AG04449 (cell line): ENCODE data around the gene NCOA3.

Source experiments
- CTCF ChIA-PET: fragments of 350-600 bp; formaldehyde crosslinking; extraction: SDS; loops from one replicate; lab custom pipeline; 2021; ENCODE audit warnings: antibody characterized with exemption; lab: Yijun Ruan, JAX
- POLR2A ChIA-PET: fragments of 400-600, 350-600 bp; formaldehyde crosslinking; extraction: SDS; loops from one replicate; lab custom pipeline; 2020; ENCODE audit warnings: antibody characterized with exemption, inconsistent platforms; lab: Yijun Ruan, JAX
- DNase-seq: peaks from one replicate; pipeline ENCODE4 v3.0.0-alpha.2; 2010; ENCODE audit warnings: low read depth, low spot score
- H3K4me3 ChIP-seq: 2 replicates; pipeline ENCODE4 v1.5.1; 2011; ENCODE audit warnings: low read depth, mild to moderate bottlenecking, control low read depth, low read length
- TF ChIP-seq, protein P1 (sequence below): IDR thresholded peaks from one replicate; pipeline ENCODE4 v1.5.1; 2011; ENCODE audit warnings: mild to moderate bottlenecking, moderate library complexity, low read length, control low read depth, inconsistent platforms; ENCODE audit not compliant: insufficient read depth; ENCODE audit errors: missing control alignments

The NCOA3 gene

DNA sequence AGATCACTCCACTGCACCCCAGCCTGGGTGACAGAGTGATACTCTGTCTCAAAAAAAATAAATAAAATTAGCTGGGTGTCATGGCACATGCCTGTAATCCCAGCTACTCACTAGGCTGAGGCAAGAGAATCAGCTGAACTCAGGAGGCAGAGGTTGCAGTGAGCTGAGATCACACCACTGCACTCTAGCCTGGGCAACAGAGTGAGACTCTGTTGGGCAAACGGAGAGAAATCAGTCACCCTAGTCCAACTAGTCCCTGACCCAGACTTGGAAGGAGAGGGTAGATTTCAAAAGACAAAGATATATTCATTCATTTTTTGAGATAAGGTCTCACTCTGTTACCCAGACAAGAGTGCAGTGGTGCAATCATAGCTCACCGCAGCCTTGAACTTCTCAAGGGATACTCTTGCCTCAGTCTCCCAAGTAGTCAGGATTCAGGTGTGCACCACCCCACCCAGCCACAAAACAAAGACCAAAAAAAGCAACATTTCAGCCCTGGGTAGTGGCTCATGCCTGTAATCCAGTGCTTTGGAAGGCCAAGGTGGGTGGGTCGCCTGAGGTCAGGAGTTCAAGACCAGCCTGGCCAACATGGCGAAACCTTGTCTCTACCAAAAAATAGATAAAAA lies 26.2 kb upstream of the NCOA3 start:
- TF ChIP-seq, protein P1, sequence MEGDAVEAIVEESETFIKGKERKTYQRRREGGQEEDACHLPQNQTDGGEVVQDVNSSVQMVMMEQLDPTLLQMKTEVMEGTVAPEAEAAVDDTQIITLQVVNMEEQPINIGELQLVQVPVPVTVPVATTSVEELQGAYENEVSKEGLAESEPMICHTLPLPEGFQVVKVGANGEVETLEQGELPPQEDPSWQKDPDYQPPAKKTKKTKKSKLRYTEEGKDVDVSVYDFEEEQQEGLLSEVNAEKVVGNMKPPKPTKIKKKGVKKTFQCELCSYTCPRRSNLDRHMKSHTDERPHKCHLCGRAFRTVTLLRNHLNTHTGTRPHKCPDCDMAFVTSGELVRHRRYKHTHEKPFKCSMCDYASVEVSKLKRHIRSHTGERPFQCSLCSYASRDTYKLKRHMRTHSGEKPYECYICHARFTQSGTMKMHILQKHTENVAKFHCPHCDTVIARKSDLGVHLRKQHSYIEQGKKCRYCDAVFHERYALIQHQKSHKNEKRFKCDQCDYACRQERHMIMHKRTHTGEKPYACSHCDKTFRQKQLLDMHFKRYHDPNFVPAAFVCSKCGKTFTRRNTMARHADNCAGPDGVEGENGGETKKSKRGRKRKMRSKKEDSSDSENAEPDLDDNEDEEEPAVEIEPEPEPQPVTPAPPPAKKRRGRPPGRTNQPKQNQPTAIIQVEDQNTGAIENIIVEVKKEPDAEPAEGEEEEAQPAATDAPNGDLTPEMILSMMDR, result no peak
- CTCF ChIA-PET, result interaction anchor here (0.9 kb wide), 1 partner anchor 92 kb away, joined by 4 read pairs; no protein-coding TSS in a partner anchor
- no peak overlapping the region for H3K4me3 ChIP-seq
- POLR2A ChIA-PET, result no interaction called here
- no peak for DNase-seq

DNA sequence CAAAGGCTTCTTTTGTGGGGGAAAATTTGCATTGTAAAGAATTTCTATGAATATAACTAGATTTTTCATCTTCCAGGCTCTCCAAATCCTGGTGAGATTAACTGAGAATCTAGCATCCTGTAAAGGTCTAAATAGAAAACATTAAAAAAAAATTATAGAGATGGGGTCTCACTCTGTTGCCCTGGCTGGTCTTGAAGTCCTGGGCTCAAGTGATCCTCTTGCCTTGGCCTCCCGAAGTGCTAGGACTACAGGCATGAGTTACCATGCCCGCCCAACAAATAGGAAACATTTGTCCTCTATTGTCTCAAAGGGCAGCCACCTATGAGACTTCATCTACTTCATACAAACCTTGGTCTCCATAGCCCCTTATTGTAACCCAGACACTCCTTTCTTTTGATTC lies 25.2 kb upstream of the NCOA3 start:
- ChIA-PET POLR2A (no interaction called here), CTCF (no interaction called here)
- no peak for DNase-seq
- H3K4me3 ChIP-seq, result no peak overlapping the region
- TF ChIP-seq, protein P1, result no peak

DNA sequence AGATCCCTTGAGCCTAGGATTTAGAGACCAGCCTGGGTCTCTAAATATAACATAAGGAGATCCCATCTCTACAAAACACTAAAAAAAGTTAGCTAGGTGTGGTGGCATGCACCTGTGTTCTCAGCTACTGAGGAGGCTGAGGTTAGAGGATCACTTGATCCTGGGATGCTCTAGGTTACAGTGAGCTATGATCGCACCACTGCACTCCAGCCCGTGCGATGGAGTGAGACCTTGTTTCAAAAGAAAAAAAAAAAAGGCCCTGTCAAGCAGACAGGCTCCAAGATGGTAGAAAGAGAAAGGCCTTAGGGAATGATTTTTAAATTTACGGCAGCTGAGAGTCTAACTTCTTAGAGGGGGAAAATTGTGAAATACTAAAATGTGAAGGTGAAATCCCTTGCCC lies 22.6 kb upstream of the NCOA3 start:
- TF ChIP-seq, protein P1, result no peak
- H3K4me3 ChIP-seq, result no peak overlapping the region
- CTCF ChIA-PET, result interaction anchor here (1.2 kb wide), 1 partner anchor 12 kb away, joined by 5 read pairs; no protein-coding TSS in a partner anchor
- POLR2A ChIA-PET, result no interaction called here
- no peak for DNase-seq

DNA sequence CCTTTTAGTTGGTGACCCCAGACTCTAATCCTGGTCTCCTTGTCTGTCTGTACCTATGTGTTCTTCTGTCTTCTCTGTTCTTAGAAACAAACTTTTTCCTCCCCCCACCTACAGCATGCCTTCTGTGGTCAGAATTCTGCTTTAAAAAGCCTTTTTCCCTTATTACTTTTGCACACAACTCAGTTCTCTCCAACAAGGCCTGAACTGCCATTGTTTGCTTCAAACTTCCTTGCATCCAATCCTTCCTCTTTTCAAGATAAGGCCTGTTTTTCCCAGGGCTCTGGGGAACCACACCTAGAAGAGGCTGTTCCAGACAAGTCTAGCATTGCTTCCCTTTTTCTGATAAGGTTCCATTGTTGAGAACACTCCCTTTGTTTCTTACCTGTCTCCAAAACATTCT lies 22.2 kb upstream of the NCOA3 start:
- POLR2A ChIA-PET, result no interaction called here
- TF ChIP-seq, protein P1, result no peak
- CTCF ChIA-PET, result no interaction called here
- no peak overlapping the region for H3K4me3 ChIP-seq
- DNase-seq, result no peak

DNA sequence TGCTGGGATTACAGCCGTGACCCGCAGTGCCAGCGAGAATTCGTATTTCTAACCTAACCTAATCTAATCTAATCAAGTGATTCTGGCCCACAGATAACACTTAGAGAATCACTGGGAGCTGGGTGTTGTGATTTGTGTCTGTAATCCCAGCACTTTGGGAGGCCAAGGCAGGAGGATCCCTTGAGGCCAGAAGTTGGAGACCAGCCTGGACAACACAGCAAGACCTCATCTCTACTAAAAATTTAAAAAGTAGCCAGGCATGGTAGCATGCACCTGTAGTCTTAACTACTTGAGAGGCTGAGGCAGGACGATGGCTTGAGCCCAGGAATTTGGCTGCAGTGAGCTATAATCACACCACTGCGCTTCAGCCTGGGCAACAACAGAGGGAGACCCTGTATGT lies 21.4 kb upstream of the NCOA3 start:
- POLR2A ChIA-PET, result no interaction called here
- CTCF ChIA-PET, result no interaction called here
- no peak for DNase-seq
- no peak overlapping the region for H3K4me3 ChIP-seq
- TF ChIP-seq, protein P1, result no peak

DNA sequence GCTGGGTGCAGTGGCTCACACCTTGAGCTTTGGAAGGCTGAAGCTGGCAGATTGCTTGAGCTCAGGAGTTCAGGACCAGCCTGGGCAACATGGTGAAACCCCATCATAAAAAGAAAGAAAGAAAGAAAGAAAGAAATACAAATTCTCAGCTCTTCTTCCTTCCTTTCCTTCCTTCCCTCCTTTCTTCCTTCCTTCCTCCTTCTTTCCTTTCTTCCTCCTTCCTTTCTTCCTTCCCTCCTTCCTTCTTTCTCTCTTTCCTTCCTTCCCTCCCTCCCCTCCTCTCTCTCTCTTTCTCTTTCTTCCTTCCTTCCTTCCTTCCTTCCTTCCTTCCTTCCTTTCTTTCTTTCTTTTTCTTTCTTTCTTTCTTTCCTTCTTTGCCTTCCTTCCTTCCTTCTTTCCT lies 21.0 kb upstream of the NCOA3 start:
- ChIA-PET CTCF (no interaction called here), POLR2A (no interaction called here)
- no peak overlapping the region for H3K4me3 ChIP-seq
- TF ChIP-seq, protein P1, result no peak
- DNase-seq, result no peak
